ENCODE results near the gene GCFC2. TPM values are rescaled to one million over a fixed set of nuclear protein-coding genes. Genes with fewer than 3 reads are reported as not detected.

Gene GCFC2
- total and polyA plus RNA-seq, 2 of the 13 experiments (the other 11 are each of a cell fraction or from before 2014, with no cell fraction given), result 26.8 to 49.0 TPM

GRCh38 chr2:75622500-75622899 is 88.2 kb downstream of the GCFC2 start:
- TF ChIP-seq POGK (CRISPR knock-in tag; conservative IDR thresholded peaks at IDR 0.05), result no peak
- no peak for TF ChIP-seq ZNF589 (CRISPR knock-in tag; conservative IDR thresholded peaks at IDR 0.05)
- TF ChIP-seq ZFP82 (CRISPR knock-in tag; IDR thresholded peaks at IDR 0.05; ENCODE audit: borderline replicate concordance), result no peak
- TF ChIP-seq SIX4 (CRISPR knock-in tag; IDR thresholded peaks at IDR 0.05), result no peak
- no peak for TF ChIP-seq HDAC1 (CRISPR knock-in tag; IDR thresholded peaks at IDR 0.05)
- no peak for TF ChIP-seq ZNF101 (CRISPR knock-in tag; IDR thresholded peaks at IDR 0.05; ENCODE audit: borderline replicate concordance, low read depth)
- TF ChIP-seq, protein P1, sequence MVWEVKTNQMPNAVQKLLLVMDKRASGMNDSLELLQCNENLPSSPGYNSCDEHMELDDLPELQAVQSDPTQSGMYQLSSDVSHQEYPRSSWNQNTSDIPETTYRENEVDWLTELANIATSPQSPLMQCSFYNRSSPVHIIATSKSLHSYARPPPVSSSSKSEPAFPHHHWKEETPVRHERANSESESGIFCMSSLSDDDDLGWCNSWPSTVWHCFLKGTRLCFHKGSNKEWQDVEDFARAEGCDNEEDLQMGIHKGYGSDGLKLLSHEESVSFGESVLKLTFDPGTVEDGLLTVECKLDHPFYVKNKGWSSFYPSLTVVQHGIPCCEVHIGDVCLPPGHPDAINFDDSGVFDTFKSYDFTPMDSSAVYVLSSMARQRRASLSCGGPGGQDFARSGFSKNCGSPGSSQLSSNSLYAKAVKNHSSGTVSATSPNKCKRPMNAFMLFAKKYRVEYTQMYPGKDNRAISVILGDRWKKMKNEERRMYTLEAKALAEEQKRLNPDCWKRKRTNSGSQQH (CRISPR knock-in tag; IDR thresholded peaks at IDR 0.05; ENCODE audit: low read depth), result no peak
- CTCF ChIA-PET (ENCODE audit: low intra/inter-chr PET ratio, low total read pairs), result no interaction called here
- ATAC-seq (no peak), DNase-seq (ENCODE audit: low spot score) (no peak), FAIRE-seq (no peak)
- no peak overlapping the region for H3K27ac ChIP-seq (ENCODE audit: extremely low read length, insufficient read depth, low read length)
- intact Hi-C loops (cut with micrococcal nuclease; ENCODE audit: unreplicated experiment) (no loop called here), in situ Hi-C loops (cut with HindIII; ENCODE audit: extremely low pct_ligation_motif_present, low pct_unique_long_range_greater_than_20kb) (loop anchor here (25.0 kb wide), 1 partner anchor 560 kb away; no protein-coding TSS in a partner anchor)
- H3K9ac ChIP-seq (ENCODE audit: insufficient read depth, low read depth, low read length), result no peak overlapping the region
- no peak overlapping the region for H3K4me3 ChIP-seq (replicated peaks in 1 of 3; ENCODE audit: insufficient read depth in 1 of 3, low read depth in 2 of 3, low read length in 3 of 3)
- H3K9me3 ChIP-seq (ENCODE audit: low read length), result no peaks in the 10 kb centered on the region
- BruUV-seq (replicated peaks), result no TSS peak
- POLR2A ChIA-PET, result no interaction called here
- WGBS (ENCODE audit: low lambda C conversion rate), result 25% methylated on average over 2 of the region's 2 CpGs
- H2AFZ ChIP-seq (ENCODE audit: low read length), result no peak overlapping the region
- H4K20me1 ChIP-seq (ENCODE audit: insufficient read depth, low read length), result no peaks in the 10 kb centered on the region
- H3K79me2 ChIP-seq (ENCODE audit: insufficient read depth, low read length), result no peaks in the 10 kb centered on the region
- no peak overlapping the region for H3K4me2 ChIP-seq (ENCODE audit: low read depth, low read length)
- H3K4me1 ChIP-seq (ENCODE audit: insufficient read depth, low read length), result no peaks in the 10 kb centered on the region
- H3K27me3 ChIP-seq (ENCODE audit: control insufficient read depth in 1 of 2, insufficient read depth in 2 of 2, low read length in 2 of 2), result no peaks in the 10 kb centered on the region; a peak in 1 of 5 replicates
- H3K36me3 ChIP-seq (replicated peaks in 1 of 2; ENCODE audit: control insufficient read depth in 1 of 2, insufficient read depth in 2 of 2, low read length in 2 of 2), result no peaks in the 10 kb centered on the region
